Measurements from ENCODE around the gene MICAL2. TPM values are rescaled to one million over a fixed set of nuclear protein-coding genes. Genes with fewer than 3 reads are reported as not detected.

The MICAL2 gene
- total RNA-seq, 1 donor from 2014 or later: 367 TPM

GRCh38 chr11:12176410-12176809 is 66.0 kb downstream of the MICAL2 start:
- Histone ChIP-seq H3K36me3 (ENCODE audit: control insufficient read depth, insufficient read depth, low read length) (no peaks in the 10 kb centered on the region), H3K27me3 (ENCODE audit: control insufficient read depth, insufficient read depth, low read length) (no peaks in the 10 kb centered on the region), H3K4me3 (ENCODE audit: low read depth, low read length) (no peak overlapping the region)
- no peak for TF ChIP-seq CTCF (IDR thresholded peaks at IDR 0.05; ENCODE audit: insufficient read depth, low read length, poor library complexity, severe bottlenecking)
- DNase-seq (ENCODE audit: low read depth): no peak

- Histone ChIP-seq H3K27me3 (ENCODE audit: control insufficient read depth, insufficient read depth, low read length) (no peaks in the 10 kb centered on the region), H3K36me3 (ENCODE audit: control insufficient read depth, insufficient read depth, low read length) (no peaks in the 10 kb centered on the region), H3K4me3 (ENCODE audit: low read depth, low read length) (no peak overlapping the region)
- TF ChIP-seq CTCF (IDR thresholded peaks at IDR 0.05; ENCODE audit: insufficient read depth, low read length, poor library complexity, severe bottlenecking): no peak
- DNase-seq (ENCODE audit: low read depth): no peak
Observed at GRCh38 chr11:12177739-12178338, 67.4 kb downstream of the MICAL2 start.

GRCh38 chr11:12179019-12179418 is 68.6 kb downstream of the MICAL2 start:
- no peaks in the 10 kb centered on the region for H3K36me3 ChIP-seq (ENCODE audit: control insufficient read depth, insufficient read depth, low read length)
- H3K4me3 ChIP-seq (ENCODE audit: low read depth, low read length): no peak overlapping the region

GRCh38 chr11:12179531-12179930 is 69.1 kb downstream of the MICAL2 start:
- Histone ChIP-seq H3K4me3 (ENCODE audit: low read depth, low read length) (no peak overlapping the region), H3K36me3 (ENCODE audit: control insufficient read depth, insufficient read depth, low read length) (no peaks in the 10 kb centered on the region), H3K27me3 (ENCODE audit: control insufficient read depth, insufficient read depth, low read length) (no peaks in the 10 kb centered on the region)
- no peak for TF ChIP-seq CTCF (IDR thresholded peaks at IDR 0.05; ENCODE audit: insufficient read depth, low read length, poor library complexity, severe bottlenecking)
- no peak for DNase-seq (ENCODE audit: low read depth)

More at GRCh38 chr11:12179019-12179418, 68.6 kb downstream of the MICAL2 start:
- no peak for TF ChIP-seq CTCF (IDR thresholded peaks at IDR 0.05; ENCODE audit: insufficient read depth, low read length, poor library complexity, severe bottlenecking)
- no peak for DNase-seq (ENCODE audit: low read depth)
- no peaks in the 10 kb centered on the region for H3K27me3 ChIP-seq (ENCODE audit: control insufficient read depth, insufficient read depth, low read length)

- TF ChIP-seq CTCF (IDR thresholded peaks at IDR 0.05; ENCODE audit: insufficient read depth, low read length, poor library complexity, severe bottlenecking): no peak
- no peak for DNase-seq (ENCODE audit: low read depth)
- Histone ChIP-seq H3K4me3 (ENCODE audit: low read depth, low read length) (no peak overlapping the region), H3K36me3 (ENCODE audit: control insufficient read depth, insufficient read depth, low read length) (no peaks in the 10 kb centered on the region), H3K27me3 (ENCODE audit: control insufficient read depth, insufficient read depth, low read length) (no peaks in the 10 kb centered on the region)
Observed at GRCh38 chr11:12180257-12181205, 70.1 kb downstream of the MICAL2 start.
